ENCODE measurements around the gene TMEM184A. TPM values are rescaled to one million over a fixed set of nuclear protein-coding genes. Genes with fewer than 3 reads are reported as not detected.

The TMEM184A gene
- total RNA-seq, 1 donor from 2014 or later, result 9.0 TPM

GRCh38 chr7:1499367-1500029 is 56.5 kb downstream of the TMEM184A start:
- TF ChIP-seq, protein P1, sequence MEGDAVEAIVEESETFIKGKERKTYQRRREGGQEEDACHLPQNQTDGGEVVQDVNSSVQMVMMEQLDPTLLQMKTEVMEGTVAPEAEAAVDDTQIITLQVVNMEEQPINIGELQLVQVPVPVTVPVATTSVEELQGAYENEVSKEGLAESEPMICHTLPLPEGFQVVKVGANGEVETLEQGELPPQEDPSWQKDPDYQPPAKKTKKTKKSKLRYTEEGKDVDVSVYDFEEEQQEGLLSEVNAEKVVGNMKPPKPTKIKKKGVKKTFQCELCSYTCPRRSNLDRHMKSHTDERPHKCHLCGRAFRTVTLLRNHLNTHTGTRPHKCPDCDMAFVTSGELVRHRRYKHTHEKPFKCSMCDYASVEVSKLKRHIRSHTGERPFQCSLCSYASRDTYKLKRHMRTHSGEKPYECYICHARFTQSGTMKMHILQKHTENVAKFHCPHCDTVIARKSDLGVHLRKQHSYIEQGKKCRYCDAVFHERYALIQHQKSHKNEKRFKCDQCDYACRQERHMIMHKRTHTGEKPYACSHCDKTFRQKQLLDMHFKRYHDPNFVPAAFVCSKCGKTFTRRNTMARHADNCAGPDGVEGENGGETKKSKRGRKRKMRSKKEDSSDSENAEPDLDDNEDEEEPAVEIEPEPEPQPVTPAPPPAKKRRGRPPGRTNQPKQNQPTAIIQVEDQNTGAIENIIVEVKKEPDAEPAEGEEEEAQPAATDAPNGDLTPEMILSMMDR (IDR thresholded peaks at IDR 0.05; ENCODE audit: insufficient read depth, low read length, severe bottlenecking), result no peak
- Histone ChIP-seq H3K36me3 (ENCODE audit: control insufficient read depth, insufficient read depth, low read length) (peaks cover 32% of the 10 kb centered on the region), H3K4me3 (ENCODE audit: low read depth, low read length) (no peak overlapping the region), H3K27me3 (ENCODE audit: control insufficient read depth, insufficient read depth, low read length) (no peaks in the 10 kb centered on the region)
- DNase-seq (ENCODE audit: low read depth) (no peak), FAIRE-seq (no peak)

DNA sequence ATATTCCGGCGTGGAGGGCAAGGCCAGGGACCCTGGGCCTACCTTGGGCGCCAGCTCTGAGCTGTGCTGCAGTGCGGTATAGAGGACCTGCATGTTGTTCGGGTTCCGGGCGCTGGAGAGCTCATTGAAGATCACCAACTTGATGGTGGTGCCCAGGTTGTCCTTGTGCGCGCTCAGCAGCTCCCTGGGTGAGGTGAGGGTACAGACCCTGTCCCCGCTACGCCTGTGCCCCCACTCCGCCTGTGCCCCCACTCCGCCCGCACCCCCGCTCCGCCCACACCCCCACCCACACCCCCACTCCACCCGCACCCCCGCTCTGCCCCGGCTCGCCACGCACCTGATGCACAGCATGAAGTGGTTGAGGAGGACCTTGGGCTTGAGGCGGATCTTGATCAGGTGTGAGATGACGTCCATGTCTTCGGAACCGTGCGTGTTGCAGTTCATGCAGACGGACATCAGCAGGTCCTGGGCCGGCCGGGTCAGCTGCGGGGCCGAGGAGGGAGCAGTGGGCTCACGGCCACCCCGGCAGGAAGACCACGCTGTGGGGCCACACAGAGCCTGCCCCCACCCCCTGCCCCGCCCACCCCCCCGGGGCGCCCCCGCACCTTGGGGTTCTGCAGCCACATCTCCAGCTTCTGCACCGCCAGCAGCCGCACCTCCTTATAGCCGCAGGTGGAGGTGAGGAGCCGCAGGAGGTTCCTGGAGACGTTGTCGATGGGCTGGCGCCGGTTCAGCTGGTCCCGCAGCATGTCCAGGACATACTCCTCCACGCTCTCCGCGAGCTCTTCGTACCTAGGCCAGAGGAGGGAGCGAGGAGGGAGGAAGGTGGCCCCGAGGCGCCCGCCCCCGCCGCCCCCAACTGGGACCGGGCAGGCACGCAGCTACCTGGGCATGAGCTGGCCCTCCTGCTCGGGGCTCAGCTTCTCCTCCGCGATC is 57.4 kb downstream of the TMEM184A start:
- no peaks in the 10 kb centered on the region for H3K27me3 ChIP-seq (ENCODE audit: control insufficient read depth, insufficient read depth, low read length)
- peaks cover 32% of the 10 kb centered on the region for H3K36me3 ChIP-seq (ENCODE audit: control insufficient read depth, insufficient read depth, low read length)
- TF ChIP-seq, protein P1 (IDR thresholded peaks at IDR 0.05; ENCODE audit: insufficient read depth, low read length, severe bottlenecking), result no peak
- DNase-seq (ENCODE audit: low read depth), result no peak
- no peak for FAIRE-seq
- no peak overlapping the region for H3K4me3 ChIP-seq (ENCODE audit: low read depth, low read length)

- no peaks in the 10 kb centered on the region for H3K27me3 ChIP-seq (ENCODE audit: control insufficient read depth, insufficient read depth, low read length)
- no peak for FAIRE-seq
- H3K36me3 ChIP-seq (ENCODE audit: control insufficient read depth, insufficient read depth, low read length), result peaks cover 30% of the 10 kb centered on the region
- TF ChIP-seq, protein P1 (IDR thresholded peaks at IDR 0.05; ENCODE audit: insufficient read depth, low read length, severe bottlenecking), result no peak
- H3K4me3 ChIP-seq (ENCODE audit: low read depth, low read length), result no peak overlapping the region
- DNase-seq (ENCODE audit: low read depth), result no peak
These were observed 58.6 kb downstream of the TMEM184A start for GRCh38 chr7:1497293-1497927.

DNA sequence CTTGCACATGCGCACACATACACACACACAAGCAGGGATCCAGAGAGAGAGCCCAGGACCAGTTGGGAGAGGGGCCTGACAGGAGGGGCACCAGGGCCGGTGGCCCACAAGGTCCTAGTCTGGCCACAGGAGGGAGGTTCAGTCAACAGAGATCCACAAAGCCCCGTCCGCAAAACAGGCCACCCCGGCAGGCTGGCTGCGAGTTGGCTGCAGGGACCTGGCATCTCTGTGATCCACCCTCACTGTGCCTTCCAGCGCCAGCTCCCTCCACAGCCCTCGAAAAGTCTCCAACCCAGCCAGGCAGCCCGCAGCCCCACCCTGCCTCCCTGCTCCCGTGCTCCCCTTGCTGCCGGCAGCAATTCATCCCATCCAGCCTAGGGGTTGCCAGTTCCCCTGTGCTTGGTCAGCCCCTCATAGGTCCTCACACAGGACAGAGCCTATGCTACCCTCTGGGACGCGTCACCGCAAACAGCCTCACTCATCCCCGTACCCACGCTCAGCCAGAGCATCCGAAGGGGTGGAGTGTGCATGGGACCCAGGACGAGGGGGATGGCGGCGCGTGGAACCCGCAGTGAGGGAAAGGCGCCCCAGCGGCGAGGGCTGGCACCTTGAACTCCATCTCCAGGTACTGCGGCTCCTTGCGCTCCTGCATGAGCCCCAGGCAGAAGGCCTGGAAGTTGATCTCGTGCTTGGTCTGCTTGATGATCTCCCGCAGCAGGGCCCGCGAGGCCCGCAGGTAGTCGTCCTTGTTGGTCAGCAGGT is 59.3 kb downstream of the TMEM184A start:
- FAIRE-seq, result no peak

More for the DNA sequence above, 59.3 kb downstream of the TMEM184A start:
- no peak for DNase-seq (ENCODE audit: low read depth)
- TF ChIP-seq, protein P1 (IDR thresholded peaks at IDR 0.05; ENCODE audit: insufficient read depth, low read length, severe bottlenecking), result no peak
- H3K36me3 ChIP-seq (ENCODE audit: control insufficient read depth, insufficient read depth, low read length), result peaks cover 28% of the 10 kb centered on the region
- H3K27me3 ChIP-seq (ENCODE audit: control insufficient read depth, insufficient read depth, low read length), result no peaks in the 10 kb centered on the region
- H3K4me3 ChIP-seq (ENCODE audit: low read depth, low read length), result no peak overlapping the region

All from bronchial epithelial cell (primary cell).